Mesenchymal stem cell (in vitro differentiated cells and primary cell): ENCODE data around the gene PRSS37. TPM values are rescaled to one million over a fixed set of nuclear protein-coding genes. Genes with fewer than 3 reads are reported as not detected.

Experiments used
- DNase-seq: peaks from one replicate; pipeline ENCODE4 v3.0.0-alpha.2; 2013
- H2AFZ ChIP-seq: one replicate; pipeline ENCODE4 v1.6.1; 2013; ENCODE audit warnings: low read depth, mild to moderate bottlenecking, control low read depth, inconsistent platforms, low read length, moderate library complexity
- H2AK5ac ChIP-seq: 2 replicates; pipeline ENCODE4 v1.6.1; 2013; ENCODE audit warnings: low read length, moderate library complexity, mild to moderate bottlenecking, inconsistent platforms; ENCODE audit not compliant: severe bottlenecking
- H2BK120ac ChIP-seq: one replicate; pipeline ENCODE4 v1.6.1; 2013; ENCODE audit warnings: low read depth, mild to moderate bottlenecking, inconsistent platforms, low read length, moderate library complexity
- H2BK12ac ChIP-seq, 2 experiments: one replicate each; pipeline ENCODE4 v1.6.1; 2013; ENCODE audit warnings: inconsistent platforms in 2 of 2, low read length in 2 of 2, mild to moderate bottlenecking in 2 of 2, moderate library complexity in 2 of 2, control low read depth in 1 of 2
- H2BK15ac ChIP-seq: one replicate; pipeline ENCODE4 v1.6.1; 2013; ENCODE audit warnings: mild to moderate bottlenecking, low read depth, inconsistent platforms; ENCODE audit not compliant: poor library complexity, severe bottlenecking
- H2BK5ac ChIP-seq: 2 replicates; pipeline ENCODE4 v1.6.1; 2013; ENCODE audit warnings: low read depth, mild to moderate bottlenecking, low read length, control low read depth, inconsistent platforms; ENCODE audit not compliant: poor library complexity, severe bottlenecking
- H3K14ac ChIP-seq, 2 experiments: one replicate each; pipeline ENCODE4 v1.6.1; 2013; ENCODE audit warnings: inconsistent platforms in 2 of 2, low read length in 2 of 2, control low read depth in 1 of 2, mild to moderate bottlenecking in 1 of 2, moderate library complexity in 1 of 2
- H3K18ac ChIP-seq, 2 experiments: one replicate each; pipeline ENCODE4 v1.6.1; 2013; ENCODE audit warnings: inconsistent platforms in 2 of 2, low read length in 2 of 2, control low read depth in 1 of 2, low read depth in 1 of 2, mild to moderate bottlenecking in 1 of 2
- H3K23ac ChIP-seq, 2 experiments: one replicate each; pipeline ENCODE4 v1.6.1; 2013; ENCODE audit warnings: inconsistent platforms in 2 of 2, low read length in 2 of 2, mild to moderate bottlenecking in 2 of 2, moderate library complexity in 2 of 2, control low read depth in 1 of 2
- H3K27ac ChIP-seq: 2 replicates; pipeline ENCODE4 v1.5.1; 2013; ENCODE audit warnings: mild to moderate bottlenecking, moderate library complexity, low read length, control low read depth, inconsistent platforms; ENCODE audit not compliant: poor library complexity, severe bottlenecking
- H3K27me3 ChIP-seq, 2 experiments: 2 replicates each; pipeline versions ENCODE4 v1.6.1 to v1.7.0; 2013; ENCODE audit warnings: low read length in 2 of 2, mild to moderate bottlenecking in 2 of 2, moderate library complexity in 2 of 2, control low read depth in 1 of 2, inconsistent platforms in 1 of 2; ENCODE audit not compliant: control insufficient read depth in 1 of 2, insufficient read depth in 1 of 2
- H3K36me3 ChIP-seq, 2 experiments: 2 replicates each; pipeline versions ENCODE4 v1.6.1 to v1.7.0; 2013; ENCODE audit warnings: low read length in 2 of 2, control low read depth in 1 of 2, inconsistent platforms in 1 of 2, low read depth in 1 of 2, mild to moderate bottlenecking in 1 of 2; ENCODE audit not compliant: insufficient read depth in 2 of 2, control insufficient read depth in 1 of 2
- H3K4ac ChIP-seq, 2 experiments: one replicate each; pipeline ENCODE4 v1.6.1; 2013; ENCODE audit warnings: inconsistent platforms in 2 of 2, low read length in 2 of 2, mild to moderate bottlenecking in 2 of 2, moderate library complexity in 2 of 2, control low read depth in 1 of 2, low read depth in 1 of 2
- H3K4me1 ChIP-seq: 2 replicates; pipeline ENCODE4 v1.6.1; 2013; ENCODE audit warnings: low read depth, low read length, control low read depth; ENCODE audit not compliant: control insufficient read depth, insufficient read depth
- H3K4me2 ChIP-seq: 2 replicates; pipeline ENCODE4 v1.6.1; 2013; ENCODE audit warnings: low read length, mild to moderate bottlenecking, inconsistent platforms; ENCODE audit not compliant: poor library complexity, severe bottlenecking
- H3K4me3 ChIP-seq, 2 experiments: 2 replicates each; pipeline versions ENCODE4 v1.5.1 to v1.7.0; 2013; ENCODE audit warnings: low read length in 2 of 2, mild to moderate bottlenecking in 2 of 2, control low read depth in 1 of 2, low read depth in 1 of 2; ENCODE audit not compliant: insufficient read depth in 1 of 2
- H3K79me1 ChIP-seq: replicated peaks from 2 replicates; pipeline ENCODE4 v1.6.1; 2013; ENCODE audit warnings: mild to moderate bottlenecking, control low read depth, low read length, inconsistent platforms; ENCODE audit not compliant: poor library complexity, severe bottlenecking
- H3K9ac ChIP-seq: 2 replicates; pipeline ENCODE4 v1.7.0; 2013; ENCODE audit warnings: mild to moderate bottlenecking, low read length, moderate library complexity
- H3K9me3 ChIP-seq: 2 replicates; pipeline ENCODE4 v1.7.0; 2013; ENCODE audit warnings: mild to moderate bottlenecking, low read length; ENCODE audit not compliant: control insufficient read depth
- H4K8ac ChIP-seq: one replicate; pipeline ENCODE4 v1.6.1; 2013; ENCODE audit warnings: inconsistent platforms, mild to moderate bottlenecking, low read length, moderate library complexity
- H4K91ac ChIP-seq: one replicate; pipeline ENCODE4 v1.6.1; 2013; ENCODE audit warnings: mild to moderate bottlenecking, low read length, inconsistent platforms
- WGBS: methylation state at CpG from one replicate; pipeline ENCODE4 v1.1.7; 2013; ENCODE audit warnings: mixed read lengths; 5-methylcytosine and 5-hydroxymethylcytosine counted together
- polyA plus RNA-seq, 2 experiments: library from polyadenylated mRNA; stranded (reverse); fragments of 200-250 nt; gene quantifications; one replicate each; pipeline ENCODE4 v1.2.3, GENCODE V29; 2013

PRSS37 gene, protein sequence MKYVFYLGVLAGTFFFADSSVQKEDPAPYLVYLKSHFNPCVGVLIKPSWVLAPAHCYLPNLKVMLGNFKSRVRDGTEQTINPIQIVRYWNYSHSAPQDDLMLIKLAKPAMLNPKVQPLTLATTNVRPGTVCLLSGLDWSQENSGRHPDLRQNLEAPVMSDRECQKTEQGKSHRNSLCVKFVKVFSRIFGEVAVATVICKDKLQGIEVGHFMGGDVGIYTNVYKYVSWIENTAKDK
- not detected for polyA plus RNA-seq (2013, experiment 1 of 2)
- polyA plus RNA-seq (2013, experiment 2 of 2): not detected

DNA sequence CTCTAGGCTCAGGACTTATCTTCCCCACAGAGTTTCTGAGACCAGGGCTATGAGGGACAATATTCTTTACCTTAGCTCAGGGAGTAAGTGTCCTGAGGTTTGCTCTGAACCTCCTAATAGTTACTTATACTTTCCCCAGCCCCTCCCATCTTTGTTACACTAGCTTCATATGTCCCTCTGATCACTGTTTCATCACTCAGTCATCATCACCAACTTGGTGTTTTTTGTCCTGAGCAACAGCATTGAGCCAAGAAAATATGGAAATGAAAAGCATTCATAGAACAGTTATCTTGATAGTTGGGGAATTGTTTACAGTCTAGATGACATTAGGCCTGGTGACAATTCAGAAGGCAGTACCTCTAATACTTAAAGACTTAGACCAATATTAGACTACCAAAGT lies at the start of gene PRSS37:
PRSS37 (minus strand) TSS at position 101 of the 400 bp plus-strand sequence. CDS start 436 bp downstream, outside the sequence.
- Histone ChIP-seq H3K9me3 (peaks cover 22% of the 10 kb centered on the region), H2AFZ (no peak within 1 kb of the TSS), H3K23ac (no peak within 1 kb of the TSS), H2BK5ac (no peak within 1 kb of the TSS), H3K36me3 (no peaks in the 10 kb centered on the region), H2BK120ac (no peak within 1 kb of the TSS), H3K4me3 (no peak within 1 kb of the TSS), H3K27me3 (no peaks in the 10 kb centered on the region), H3K4me1 (no peaks in the 10 kb centered on the region), H2BK12ac (no peak within 1 kb of the TSS), H3K18ac (no peak within 1 kb of the TSS), H3K4me2 (no peak within 1 kb of the TSS), H3K9ac (no peak within 1 kb of the TSS), H3K14ac (no peak within 1 kb of the TSS), H3K79me1 (no peaks in the 10 kb centered on the region), H2AK5ac (no peak within 1 kb of the TSS), H4K8ac (no peak within 1 kb of the TSS), H2BK15ac (no peak within 1 kb of the TSS), H3K4ac (no peak within 1 kb of the TSS), H4K91ac (no peak within 1 kb of the TSS), H3K27ac (no peak within 1 kb of the TSS)
- no peak for DNase-seq

DNA sequence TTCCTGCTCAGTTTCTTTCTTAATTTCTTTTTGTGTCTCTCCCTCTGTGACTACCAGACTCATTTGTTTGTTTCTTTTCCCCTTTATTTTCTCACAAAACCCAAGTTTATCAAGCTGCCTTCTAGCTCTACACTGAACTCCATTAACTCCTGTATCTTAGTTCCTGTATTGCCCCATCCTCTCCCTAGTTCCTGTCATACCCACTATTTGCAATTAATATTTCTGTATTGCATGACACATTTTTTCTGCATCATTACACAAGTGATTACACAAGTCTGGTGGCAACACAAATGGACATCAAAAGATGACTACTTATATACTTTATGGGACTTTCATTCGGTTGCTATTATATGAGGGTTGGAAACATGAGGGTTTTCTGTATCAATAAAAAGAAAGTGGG lies 48.0 kb upstream of the PRSS37 start:
- Histone ChIP-seq H2BK120ac (no peak overlapping the region), H3K27ac (no peak overlapping the region), H3K4me2 (no peak overlapping the region), H3K79me1 (no peaks in the 10 kb centered on the region), H2BK15ac (no peak overlapping the region), H3K9me3 (peaks cover 24% of the 10 kb centered on the region), H3K36me3 (no peaks in the 10 kb centered on the region), H4K8ac (no peak overlapping the region), H2AK5ac (no peak overlapping the region), H3K9ac (no peak overlapping the region), H3K4ac (no peak overlapping the region), H3K4me1 (no peaks in the 10 kb centered on the region), H2BK5ac (no peak overlapping the region), H3K27me3 (no peaks in the 10 kb centered on the region), H3K23ac (no peak overlapping the region), H3K18ac (no peak overlapping the region), H3K14ac (no peak overlapping the region), H2BK12ac (no peak overlapping the region), H2AFZ (no peak overlapping the region), H3K4me3 (no peak overlapping the region), H4K91ac (no peak overlapping the region)
- DNase-seq: no peak
- 93% methylated on average over 1 of the region's 1 CpG for WGBS

DNA sequence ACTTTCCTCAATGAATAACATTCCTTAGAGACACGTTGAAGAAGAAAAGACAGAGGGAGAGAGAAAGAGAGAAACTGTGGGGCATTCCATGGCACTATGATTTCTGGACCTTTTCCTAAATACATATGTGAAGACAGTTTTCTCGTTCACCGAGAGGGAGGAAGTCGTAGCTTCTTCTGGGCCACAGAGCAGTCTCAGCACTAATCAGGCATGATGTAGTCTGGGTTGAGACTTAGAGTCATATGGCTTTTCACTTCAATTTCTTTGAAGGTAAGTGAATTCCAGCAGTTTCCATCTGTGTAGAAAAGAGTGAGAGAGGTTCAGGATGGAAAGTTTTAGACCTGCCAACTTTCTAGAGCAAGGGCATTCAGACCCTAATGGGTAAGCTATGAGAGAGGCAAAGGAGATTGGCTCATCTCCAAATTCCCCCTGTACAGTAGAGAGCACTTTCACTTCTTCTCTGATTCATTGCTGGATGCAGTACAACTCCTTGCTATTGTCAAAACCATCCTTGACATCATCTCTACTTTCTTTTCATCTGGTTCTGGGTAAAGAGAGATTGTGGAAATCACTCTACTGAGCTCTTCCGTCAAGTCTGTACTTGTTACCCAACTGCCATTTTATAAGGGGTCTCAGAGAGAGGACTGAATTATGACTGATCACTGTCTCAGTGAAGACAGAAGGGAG lies 43.4 kb upstream of the PRSS37 start:
- H3K27me3 ChIP-seq: no peaks in the 10 kb centered on the region
- H3K9me3 ChIP-seq: peaks cover 22% of the 10 kb centered on the region
- H2AFZ ChIP-seq: no peak overlapping the region
- H2BK15ac ChIP-seq: no peak overlapping the region
- no peak overlapping the region for H3K4me3 ChIP-seq
- no peaks in the 10 kb centered on the region for H3K36me3 ChIP-seq
- no peak overlapping the region for H4K91ac ChIP-seq
- no peak overlapping the region for H2BK120ac ChIP-seq
- no peak overlapping the region for H3K4ac ChIP-seq
- no peak overlapping the region for H2BK5ac ChIP-seq
- H3K18ac ChIP-seq: no peak overlapping the region
- H3K27ac ChIP-seq: no peak overlapping the region
- DNase-seq: no peak
- H3K23ac ChIP-seq: no peak overlapping the region
- no peak overlapping the region for H2AK5ac ChIP-seq
- no peak overlapping the region for H2BK12ac ChIP-seq
- H3K4me1 ChIP-seq: no peaks in the 10 kb centered on the region
- no peak overlapping the region for H4K8ac ChIP-seq
- no peak overlapping the region for H3K14ac ChIP-seq
- no peak overlapping the region for H3K9ac ChIP-seq
- no peaks in the 10 kb centered on the region for H3K79me1 ChIP-seq
- H3K4me2 ChIP-seq: no peak overlapping the region
- WGBS: 78% methylated on average over 5 of the region's 5 CpGs

DNA sequence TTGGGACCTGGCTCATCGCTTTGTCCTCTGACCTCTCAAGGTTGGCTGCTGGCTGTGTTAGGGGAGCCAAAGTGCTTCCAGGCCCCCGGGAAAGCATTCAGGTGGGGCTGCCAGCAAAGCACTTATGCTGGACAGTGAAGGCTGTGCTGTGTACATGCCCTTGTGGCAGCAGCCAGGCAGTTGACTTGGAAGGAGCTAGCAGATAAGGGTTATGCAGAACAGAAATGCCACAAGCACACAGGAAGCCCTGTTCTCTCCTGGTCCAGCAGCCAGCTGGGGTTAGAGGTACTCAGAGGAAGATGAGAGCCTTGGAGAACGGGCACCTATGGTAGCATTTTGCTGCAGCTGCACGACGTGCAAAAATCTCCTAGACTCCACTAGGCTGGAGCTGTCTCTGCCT lies 39.7 kb upstream of the PRSS37 start:
- Histone ChIP-seq H3K23ac (no peak overlapping the region), H3K9me3 (peaks cover 25% of the 10 kb centered on the region), H3K18ac (no peak overlapping the region), H3K4me3 (no peak overlapping the region), H4K91ac (no peak overlapping the region), H3K9ac (no peak overlapping the region), H2AK5ac (no peak overlapping the region), H3K27ac (no peak overlapping the region), H4K8ac (no peak overlapping the region), H3K27me3 (no peaks in the 10 kb centered on the region), H2BK12ac (no peak overlapping the region), H3K14ac (no peak overlapping the region), H3K4me2 (no peak overlapping the region), H3K4me1 (no peaks in the 10 kb centered on the region), H2BK5ac (no peak overlapping the region), H2AFZ (no peak overlapping the region), H3K36me3 (no peaks in the 10 kb centered on the region), H3K4ac (no peak overlapping the region), H2BK15ac (no peak overlapping the region), H3K79me1 (no peaks in the 10 kb centered on the region), H2BK120ac (no peak overlapping the region)
- 69% methylated on average over 5 of the region's 5 CpGs for WGBS
- DNase-seq: no peak
